H9 (cell line): ENCODE results near the gene LAMC1. TPM values are rescaled to one million over a fixed set of nuclear protein-coding genes. Genes with fewer than 3 reads are reported as not detected.

Source experiments
- DNase-seq: peaks from one replicate; pipeline ENCODE4 v3.0.0-alpha.2; 2017
- H2AFZ ChIP-seq: one replicate; pipeline ENCODE4 v1.6.1; 2013; ENCODE audit warnings: mild to moderate bottlenecking, low read length, control low read depth, moderate library complexity
- H2AK5ac ChIP-seq: 2 replicates; pipeline ENCODE4 v1.6.1; 2013; ENCODE audit warnings: low read length, control low read depth, mixed read lengths; ENCODE audit not compliant: insufficient read length
- H2BK120ac ChIP-seq: one replicate; pipeline ENCODE4 v1.6.1; 2013; ENCODE audit warnings: low read depth, mild to moderate bottlenecking, low read length, control low read depth, inconsistent platforms; ENCODE audit not compliant: poor library complexity, severe bottlenecking
- H2BK12ac ChIP-seq: 2 replicates; pipeline ENCODE4 v1.6.1; 2013; ENCODE audit warnings: low read length, control low read depth, mixed read lengths, low read depth; ENCODE audit not compliant: insufficient read length
- H2BK15ac ChIP-seq: 2 replicates; pipeline ENCODE4 v1.6.1; 2013; ENCODE audit warnings: low read depth, low read length, control low read depth
- H2BK20ac ChIP-seq: one replicate; pipeline ENCODE4 v1.6.1; 2013; ENCODE audit warnings: low read depth, mild to moderate bottlenecking, low read length, control low read depth, inconsistent platforms; ENCODE audit not compliant: poor library complexity, severe bottlenecking
- H2BK5ac ChIP-seq: 2 replicates; pipeline ENCODE4 v1.6.1; 2013; ENCODE audit warnings: low read length, control low read depth, mixed read lengths; ENCODE audit not compliant: insufficient read length
- H3K14ac ChIP-seq: 2 replicates; pipeline ENCODE4 v1.6.1; 2013; ENCODE audit warnings: low read length, control low read depth; ENCODE audit not compliant: insufficient read depth
- H3K18ac ChIP-seq: 2 replicates; pipeline ENCODE4 v1.6.1; 2013; ENCODE audit warnings: low read depth, mild to moderate bottlenecking, mixed read lengths, low read length, control low read depth; ENCODE audit not compliant: insufficient read length
- H3K23ac ChIP-seq: 2 replicates; pipeline ENCODE4 v1.6.1; 2013; ENCODE audit warnings: low read length, control low read depth, mixed read lengths, low read depth; ENCODE audit not compliant: insufficient read length
- H3K23me2 ChIP-seq: 2 replicates; pipeline ENCODE4 v1.6.1; 2013; ENCODE audit warnings: low read depth, mild to moderate bottlenecking, mixed read lengths, low read length, control low read depth; ENCODE audit not compliant: insufficient read length, poor library complexity, severe bottlenecking
- H3K27ac ChIP-seq: 2 replicates; pipeline ENCODE4 v1.5.1; 2013; ENCODE audit warnings: low read length, control low read depth, mixed read lengths, low read depth; ENCODE audit not compliant: insufficient read length
- H3K27me3 ChIP-seq: 2 replicates; pipeline ENCODE4 v1.6.1; 2013; ENCODE audit warnings: low read length, control low read depth, inconsistent platforms; ENCODE audit not compliant: insufficient read depth
- H3K4ac ChIP-seq: 2 replicates; pipeline ENCODE4 v1.6.1; 2013; ENCODE audit warnings: low read depth, mild to moderate bottlenecking, control low read depth, inconsistent platforms, low read length, moderate library complexity
- H3K4me1 ChIP-seq: 2 replicates; pipeline ENCODE4 v1.6.1; 2013; ENCODE audit warnings: low read length, control low read depth, inconsistent platforms; ENCODE audit not compliant: insufficient read depth
- H3K4me2 ChIP-seq: 2 replicates; pipeline ENCODE4 v1.6.1; 2013; ENCODE audit warnings: low read length, control low read depth, mixed read lengths; ENCODE audit not compliant: insufficient read length, insufficient read depth
- H3K56ac ChIP-seq: 2 replicates; pipeline ENCODE4 v1.6.1; 2013; ENCODE audit warnings: low read depth, mild to moderate bottlenecking, mixed read lengths, low read length, control low read depth; ENCODE audit not compliant: insufficient read length
- H3K79me1 ChIP-seq: 2 replicates; pipeline ENCODE4 v1.6.1; 2013; ENCODE audit warnings: low read depth, mild to moderate bottlenecking, moderate library complexity, low read length, control low read depth, inconsistent platforms; ENCODE audit not compliant: insufficient read depth, poor library complexity, severe bottlenecking
- H3K79me2 ChIP-seq: 2 replicates; pipeline ENCODE4 v1.6.1; 2013; ENCODE audit warnings: low read length, control low read depth, inconsistent platforms; ENCODE audit not compliant: insufficient read depth
- H3K9ac ChIP-seq: 2 replicates; pipeline ENCODE4 v1.6.1; 2013; ENCODE audit warnings: low read length, control low read depth, mixed read lengths; ENCODE audit not compliant: insufficient read length; ENCODE audit errors: extremely low read depth
- H3K9me3 ChIP-seq: one replicate; pipeline ENCODE4 v1.6.1; 2013; ENCODE audit warnings: low read depth, low read length, inconsistent platforms; ENCODE audit not compliant: control insufficient read depth
- H3T11ph ChIP-seq: one replicate; pipeline ENCODE4 v1.6.1; 2013; ENCODE audit warnings: mild to moderate bottlenecking, low read length, control low read depth, inconsistent platforms
- H4K20me1 ChIP-seq: one replicate; pipeline ENCODE4 v1.6.1; 2013; ENCODE audit not compliant: control insufficient read depth, insufficient read length, insufficient read depth
- H4K5ac ChIP-seq: 2 replicates; pipeline ENCODE4 v1.6.1; 2013; ENCODE audit warnings: low read depth, mild to moderate bottlenecking, mixed read lengths, low read length, control low read depth; ENCODE audit not compliant: insufficient read length
- H4K8ac ChIP-seq: replicated peaks from 2 replicates; pipeline ENCODE4 v1.6.1; 2013; ENCODE audit warnings: low read length, control low read depth, mixed read lengths, low read depth; ENCODE audit not compliant: insufficient read length
- H4K91ac ChIP-seq: 2 replicates; pipeline ENCODE4 v1.6.1; 2013; ENCODE audit warnings: low read depth, mild to moderate bottlenecking, moderate library complexity, mixed read lengths, low read length, control low read depth; ENCODE audit not compliant: insufficient read length
- H3K27ac Mint-ChIP-seq, 3 experiments: 2 replicates in 2 of 3; 3 replicates in 1 of 3; pipeline ENCODE4 v1.8.0; 2020 to 2021; ENCODE audit warnings: mixed read lengths in 3 of 3, mild to moderate bottlenecking in 1 of 3, moderate library complexity in 1 of 3
- H3K27me3 Mint-ChIP-seq: 2 replicates; pipeline ENCODE4 v1.8.0; 2021; ENCODE audit warnings: low read depth, mild to moderate bottlenecking, moderate library complexity, mixed read lengths
- H3K36me3 Mint-ChIP-seq, 3 experiments: 2 replicates in 2 of 3; 3 replicates in 1 of 3; pipeline ENCODE4 v1.8.0; 2020 to 2021; ENCODE audit warnings: low read depth in 3 of 3, mixed read lengths in 3 of 3; ENCODE audit not compliant: insufficient read depth in 1 of 3
- H3K4me1 Mint-ChIP-seq, 2 experiments: 2 replicates each; pipeline ENCODE4 v1.8.0; 2020; ENCODE audit warnings: mixed read lengths in 2 of 2
- H3K4me3 Mint-ChIP-seq, 2 experiments: 2 replicates in 1 of 2; 3 replicates in 1 of 2; pipeline ENCODE4 v1.8.0; 2020 to 2021; ENCODE audit warnings: mild to moderate bottlenecking in 2 of 2, mixed read lengths in 2 of 2, moderate library complexity in 1 of 2
- H3K9me3 Mint-ChIP-seq, 2 experiments: 2 replicates in 1 of 2; 3 replicates in 1 of 2; pipeline ENCODE4 v1.8.0; 2020; ENCODE audit warnings: mild to moderate bottlenecking in 2 of 2, mixed read lengths in 2 of 2, moderate library complexity in 1 of 2
- CTCF ChIP-seq: fragments of 200-600 bp; sonication (generic); conservative IDR thresholded peaks from 3 replicates; pipeline ENCODE4 v1.8.0; 2021; ENCODE audit warnings: antibody characterized with exemption, mild to moderate bottlenecking
- total RNA-seq: library from RNA; stranded (reverse); gene quantifications from 2 replicates; pipeline ENCODE4 v1.2.1, GENCODE V29; 2021

Gene LAMC1
- total RNA-seq, 1 experiment from 2014 or later = 96.2 TPM

GRCh38 chr1:183002267-183002666, 21.0 kb upstream of the LAMC1 start:
- no peak overlapping the region for H2BK15ac ChIP-seq
- no peaks in the 10 kb centered on the region for H3K79me2 ChIP-seq
- H3K4me2 ChIP-seq = no peak overlapping the region
- H3K56ac ChIP-seq = no peak overlapping the region
- H3K4ac ChIP-seq = no peak overlapping the region
- H4K8ac ChIP-seq = no peak overlapping the region
- Mint-ChIP-seq H3K27me3 (no peaks in the 10 kb centered on the region), H3K4me3 (no peak overlapping the region), H3K27ac (no peak overlapping the region), H3K4me1 (no peaks in the 10 kb centered on the region), H3K9me3 (peaks cover 0 to 4% of the 10 kb centered on the region in 2 experiments; a peak in 2 of 5 replicates), H3K36me3 (peaks cover 0 to 3% (median 0%) of the 10 kb centered on the region in 3 experiments; a peak in 1 of 7 replicates)
- no peak overlapping the region for H2BK5ac ChIP-seq
- no peak overlapping the region for H3K18ac ChIP-seq
- H3K27ac ChIP-seq = no peak overlapping the region
- no peaks in the 10 kb centered on the region for H3K27me3 ChIP-seq
- no peak overlapping the region for H3K9ac ChIP-seq
- H3K79me1 ChIP-seq = no peaks in the 10 kb centered on the region
- H2AFZ ChIP-seq = no peak overlapping the region
- no peak overlapping the region for H2AK5ac ChIP-seq
- H2BK20ac ChIP-seq = no peak overlapping the region
- no peaks in the 10 kb centered on the region for H3K4me1 ChIP-seq
- no peak for DNase-seq
- no peak overlapping the region for H3K14ac ChIP-seq
- no peak overlapping the region for H2BK120ac ChIP-seq
- H3K23me2 ChIP-seq = no peaks in the 10 kb centered on the region
- no peak overlapping the region for H2BK12ac ChIP-seq
- H4K91ac ChIP-seq = no peak overlapping the region
- H3T11ph ChIP-seq = no peak overlapping the region
- H4K5ac ChIP-seq = no peak overlapping the region
- H3K23ac ChIP-seq = no peak overlapping the region
- no peaks in the 10 kb centered on the region for H4K20me1 ChIP-seq
- no peaks in the 10 kb centered on the region for H3K9me3 ChIP-seq
- TF ChIP-seq CTCF = no peak
